Calu3 (cell line): Measurements from ENCODE around the gene WBP2. TPM values are rescaled to one million over a fixed set of nuclear protein-coding genes. Genes with fewer than 3 reads are reported as not detected.

ENCODE experiments used
- BruUV-seq: library from RNA; stranded (reverse); fragments of 400-500 nt; replicated peaks from 2 replicates; lab custom pipeline; 2021; lab: Mats Ljungman, UMichigan
- CTCF ChIA-PET: fragments of 300-600 bp; sonication (Branson Sonifier 250); formaldehyde crosslinking; loops from one replicate; lab custom pipeline; 2022; ENCODE audit warnings: antibody characterized with exemption; lab: Charles Lee
- DNase-seq: peaks from one replicate; pipeline ENCODE4 v3.0.0; 2022
- H3K27ac Mint-ChIP-seq: one replicate; pipeline ENCODE4 v1.8.0; 2022; ENCODE audit warnings: mixed read lengths; ENCODE audit not compliant: unreplicated experiment
- H3K27me3 Mint-ChIP-seq: one replicate; pipeline ENCODE4 v1.8.0; 2022; ENCODE audit warnings: mixed read lengths; ENCODE audit not compliant: unreplicated experiment
- H3K36me3 Mint-ChIP-seq: one replicate; pipeline ENCODE4 v1.8.0; 2022; ENCODE audit warnings: mild to moderate bottlenecking, moderate library complexity, mixed read lengths; ENCODE audit not compliant: insufficient read depth, unreplicated experiment
- H3K4me1 Mint-ChIP-seq: one replicate; pipeline ENCODE4 v1.8.0; 2022; ENCODE audit warnings: mild to moderate bottlenecking, low read depth, mixed read lengths; ENCODE audit not compliant: unreplicated experiment
- H3K4me3 Mint-ChIP-seq: one replicate; pipeline ENCODE4 v1.8.0; 2022; ENCODE audit warnings: mild to moderate bottlenecking, low read depth, moderate library complexity, mixed read lengths; ENCODE audit not compliant: unreplicated experiment
- H3K9me3 Mint-ChIP-seq: one replicate; pipeline ENCODE4 v1.8.0; 2022; ENCODE audit warnings: low read depth, mixed read lengths; ENCODE audit not compliant: unreplicated experiment
- CTCF ChIP-seq: fragments of 200-600 bp; IDR thresholded peaks from one replicate; pipeline ENCODE4 v1.8.0; 2022; ENCODE audit warnings: antibody characterized with exemption; ENCODE audit not compliant: unreplicated experiment
- intact Hi-C: fragments of 100-400 bp; cut with micrococcal nuclease; formaldehyde crosslinking; loops from one replicate; pipeline ENCODE4 v1.10.0; 2022; ENCODE audit not compliant: unreplicated experiment
- total RNA-seq: library from RNA; stranded (reverse); gene quantifications from 2 replicates; pipeline ENCODE4 v1.2.3, GENCODE V29; 2022

The WBP2 gene
- total RNA-seq, 1 experiment from 2014 or later, result 126 TPM

GRCh38 chr17:75875182-75875939, 20.2 kb upstream of the WBP2 start:
- no TSS peak for BruUV-seq
- H3K4me3 Mint-ChIP-seq, result peak overlapping the region; percentile 87
- no peak for TF ChIP-seq CTCF
- peaks cover 24% of the 10 kb centered on the region for H3K4me1 Mint-ChIP-seq
- H3K27me3 Mint-ChIP-seq, result no peaks in the 10 kb centered on the region
- peak overlapping the region; percentile 83 for H3K27ac Mint-ChIP-seq
- intact Hi-C loops, result loop anchor here (5.0 kb wide), 1 partner anchor 93 kb away; the partner anchor contains the start of gene UNK
- DNase-seq, result peak; percentile 76
- CTCF ChIA-PET, result interaction anchor here (0.6 to 1.9 kb wide), 7 partner anchors 10 to 30 kb away, joined by 3 to 23 read pairs (median 7); partner anchors contain the start of genes MRPL38, TRIM65 and WBP2
- H3K36me3 Mint-ChIP-seq, result peaks cover 71% of the 10 kb centered on the region
- H3K9me3 Mint-ChIP-seq, result no peaks in the 10 kb centered on the region

DNA sequence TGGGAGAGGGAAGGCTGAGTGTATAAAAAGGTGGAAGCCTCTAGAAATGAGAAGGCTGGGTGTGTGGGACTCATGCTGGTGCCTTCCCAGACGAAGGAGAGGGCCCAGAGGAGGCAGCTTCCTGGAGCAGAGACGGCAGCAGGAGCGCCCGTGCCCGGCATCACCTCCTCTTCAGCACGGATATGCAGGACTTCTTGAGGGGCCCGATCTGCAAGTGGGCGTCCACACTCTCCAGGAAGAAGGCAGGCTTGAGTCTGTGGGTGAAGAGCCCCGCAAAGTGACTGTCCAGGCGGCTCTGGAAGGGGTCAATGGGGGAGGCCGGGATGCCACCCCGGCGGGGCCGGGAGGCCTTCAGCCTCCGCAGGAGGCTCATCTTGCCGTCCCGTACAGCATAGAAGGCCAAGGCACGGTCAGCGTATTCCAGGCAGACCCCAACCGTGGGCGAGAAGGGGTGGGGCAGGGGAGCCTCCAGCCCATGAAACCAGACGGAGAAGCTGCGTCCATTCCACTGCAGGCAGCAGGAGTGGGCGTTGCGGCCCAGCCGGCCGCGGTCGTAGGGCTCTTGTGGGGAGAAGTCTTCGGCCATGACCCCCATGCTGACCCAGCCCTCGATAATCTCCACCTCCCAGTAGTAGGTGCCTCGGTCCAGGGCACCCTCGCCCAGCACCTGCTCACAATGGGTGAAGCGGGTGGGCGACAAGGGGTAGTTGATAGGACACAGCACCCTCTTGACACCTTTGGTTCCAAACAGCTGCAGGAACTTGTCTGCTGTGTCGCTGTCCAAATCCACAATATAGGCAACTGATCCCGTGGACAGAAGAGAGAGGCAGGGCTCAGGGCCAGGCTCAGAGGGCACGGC, 19.4 kb upstream of the WBP2 start:
- H3K9me3 Mint-ChIP-seq, result no peaks in the 10 kb centered on the region
- CTCF ChIA-PET, result interaction anchor here (1.9 kb wide), 1 partner anchor 22 kb away, joined by 7 read pairs; the partner anchor contains the start of gene TRIM65
- peaks cover 71% of the 10 kb centered on the region for H3K36me3 Mint-ChIP-seq
- DNase-seq, result no peak
- no TSS peak for BruUV-seq
- H3K27ac Mint-ChIP-seq, result peak overlapping the region; percentile 83
- peaks cover 26% of the 10 kb centered on the region for H3K4me1 Mint-ChIP-seq
- no peaks in the 10 kb centered on the region for H3K27me3 Mint-ChIP-seq
- H3K4me3 Mint-ChIP-seq, result no peak overlapping the region
- intact Hi-C loops, result loop anchor here (5.0 kb wide), 1 partner anchor 92 kb away; the partner anchor contains the start of gene UNK
- no peak for TF ChIP-seq CTCF

- H3K27ac Mint-ChIP-seq, result no peak overlapping the region
- no peak for DNase-seq
- CTCF ChIA-PET, result no interaction called here
- TF ChIP-seq CTCF, result no peak
- peaks cover 34% of the 10 kb centered on the region for H3K4me1 Mint-ChIP-seq
- no peaks in the 10 kb centered on the region for H3K27me3 Mint-ChIP-seq
- H3K9me3 Mint-ChIP-seq, result no peaks in the 10 kb centered on the region
- peaks cover 65% of the 10 kb centered on the region for H3K36me3 Mint-ChIP-seq
- H3K4me3 Mint-ChIP-seq, result no peak overlapping the region
- BruUV-seq, result no TSS peak
- intact Hi-C loops, result no loop called here
Observed at GRCh38 chr17:75873587-75874322, 18.6 kb upstream of the WBP2 start.
